HEK293 (cell line): Measurements from ENCODE around the gene LGI2.

Experiments
- CTCF ChIA-PET: fragments of 350-600 bp; formaldehyde crosslinking; extraction: SDS; loops from one replicate; lab custom pipeline; 2021; ENCODE audit warnings: antibody characterized with exemption; lab: Yijun Ruan, JAX
- POLR2A ChIA-PET: fragments of 300-600 bp; formaldehyde crosslinking; extraction: SDS; loops from one replicate; lab custom pipeline; 2020; ENCODE audit warnings: antibody characterized with exemption, inconsistent platforms; lab: Yijun Ruan, JAX
- H3K27ac ChIP-seq: fragments of 200-500 bp; sonication (Bioruptor generic); 2 replicates; pipeline ENCODE4 v1.5.1; 2014; ENCODE audit warnings: low read depth, low read length, control low read depth, inconsistent platforms; ENCODE audit errors: extremely low read depth
- H3K36me3 ChIP-seq, 2 experiments: fragments of 200-500 bp in 1 of 2; sonication (Bioruptor generic) in 1 of 2; 1 replicate in 1 of 2; 2 replicates in 1 of 2; pipeline ENCODE4 v1.5.1; 2014 to 2017; ENCODE audit warnings: inconsistent platforms in 2 of 2, low read length in 2 of 2; ENCODE audit not compliant: control insufficient read depth in 2 of 2, insufficient read depth in 1 of 2
- H3K4me1 ChIP-seq: fragments of 200-500 bp; sonication (Bioruptor generic); 2 replicates; pipeline ENCODE4 v1.5.1; 2014; ENCODE audit warnings: mild to moderate bottlenecking, low read length, inconsistent platforms; ENCODE audit not compliant: control insufficient read depth, insufficient read depth
- H3K4me3 ChIP-seq: 2 replicates; pipeline ENCODE4 v1.5.1; 2011; ENCODE audit warnings: low read depth, mild to moderate bottlenecking, control low read depth, low read length, moderate library complexity
- H3K9me3 ChIP-seq: fragments of 200-500 bp; sonication (Bioruptor generic); 2 replicates; pipeline ENCODE4 v1.5.1; 2014; ENCODE audit warnings: low read depth, low read length, inconsistent platforms; ENCODE audit not compliant: control insufficient read depth, insufficient read depth
- BCL11A ChIP-seq: fragments of 450-650 bp; formaldehyde crosslinking; IDR thresholded peaks from 2 replicates; pipeline ENCODE4 v1.5.1; 2016; ENCODE audit warnings: low read depth, missing biosample characterization, missing genetic modification characterization
- FEZF1 ChIP-seq: fragments of 450-650 bp; formaldehyde crosslinking; IDR thresholded peaks from 2 replicates; pipeline ENCODE4 v1.5.1; 2016; ENCODE audit warnings: missing biosample characterization, missing genetic modification characterization
- GLI2 ChIP-seq: fragments of 450-650 bp; formaldehyde crosslinking; IDR thresholded peaks from 2 replicates; pipeline ENCODE4; 2017; ENCODE audit warnings: missing biosample characterization, missing genetic modification characterization, low read depth, borderline replicate concordance
- SP2 ChIP-seq: fragments of 450-650 bp; formaldehyde crosslinking; IDR thresholded peaks from 2 replicates; pipeline ENCODE4 v1.5.1; 2016; ENCODE audit warnings: missing biosample characterization, missing genetic modification characterization
- SP7 ChIP-seq: fragments of 450-650 bp; formaldehyde crosslinking; IDR thresholded peaks from 2 replicates; pipeline ENCODE4 v1.5.1; 2016; ENCODE audit warnings: missing biosample characterization, missing genetic modification characterization
- ZBTB6 ChIP-seq: fragments of 450-650 bp; formaldehyde crosslinking; IDR thresholded peaks from 2 replicates; pipeline ENCODE4 v1.5.1; 2017; ENCODE audit warnings: missing biosample characterization, missing genetic modification characterization
- ZFP41 ChIP-seq: fragments of 450-650 bp; formaldehyde crosslinking; IDR thresholded peaks from 2 replicates; pipeline ENCODE4 v1.5.1; 2016; ENCODE audit warnings: missing biosample characterization, missing genetic modification characterization, borderline replicate concordance
- ZNF2 ChIP-seq: fragments of 450-650 bp; formaldehyde crosslinking; IDR thresholded peaks from 2 replicates; pipeline ENCODE4 v1.5.1; 2016; ENCODE audit warnings: missing biosample characterization, missing genetic modification characterization
- ZNF223 ChIP-seq: fragments of 450-650 bp; formaldehyde crosslinking; IDR thresholded peaks from 2 replicates; pipeline ENCODE4 v1.5.1; 2016; ENCODE audit warnings: missing biosample characterization, missing genetic modification characterization
- ZNF391 ChIP-seq: fragments of 450-650 bp; formaldehyde crosslinking; IDR thresholded peaks from 2 replicates; pipeline ENCODE4 v1.5.1; 2016; ENCODE audit warnings: low read depth, missing biosample characterization, missing genetic modification characterization, borderline replicate concordance
- ZNF394 ChIP-seq: fragments of 450-650 bp; formaldehyde crosslinking; IDR thresholded peaks from 2 replicates; pipeline ENCODE4 v1.5.1; 2016; ENCODE audit warnings: missing biosample characterization, missing genetic modification characterization, mild to moderate bottlenecking, moderate library complexity, borderline replicate concordance
- ZNF48 ChIP-seq: fragments of 450-650 bp; formaldehyde crosslinking; IDR thresholded peaks from 2 replicates; pipeline ENCODE4 v1.5.1; 2016; ENCODE audit warnings: missing biosample characterization, missing genetic modification characterization
- ZNF510 ChIP-seq: fragments of 450-650 bp; formaldehyde crosslinking; IDR thresholded peaks from 2 replicates; pipeline ENCODE4 v1.5.1; 2018; ENCODE audit warnings: mild to moderate bottlenecking, missing genetic modification characterization, missing biosample characterization; ENCODE audit not compliant: insufficient replicate concordance
- ZNF654 ChIP-seq: fragments of 450-650 bp; formaldehyde crosslinking; IDR thresholded peaks from 2 replicates; pipeline ENCODE4 v1.5.1; 2016; ENCODE audit warnings: low read depth, missing biosample characterization, missing genetic modification characterization
- ZNF707 ChIP-seq: fragments of 450-650 bp; formaldehyde crosslinking; IDR thresholded peaks from 2 replicates; pipeline ENCODE4 v1.5.1; 2016; ENCODE audit warnings: missing biosample characterization, missing genetic modification characterization
- ZSCAN16 ChIP-seq: fragments of 450-650 bp; formaldehyde crosslinking; IDR thresholded peaks from 2 replicates; pipeline ENCODE4 v1.5.1; 2016; ENCODE audit warnings: missing biosample characterization, missing genetic modification characterization
- ZSCAN23 ChIP-seq: fragments of 450-650 bp; formaldehyde crosslinking; IDR thresholded peaks from 2 replicates; pipeline ENCODE4 v1.5.1; 2016; ENCODE audit warnings: missing biosample characterization, missing genetic modification characterization
- TF ChIP-seq, protein P1 (sequence below): fragments of 450-650 bp; formaldehyde crosslinking; IDR thresholded peaks from 2 replicates; pipeline ENCODE4 v1.5.1; 2016; ENCODE audit warnings: missing biosample characterization, missing genetic modification characterization
- TF ChIP-seq, protein P2 (sequence below): fragments of 450-650 bp; formaldehyde crosslinking; IDR thresholded peaks from 2 replicates; pipeline ENCODE4 v1.5.1; 2016; ENCODE audit warnings: missing biosample characterization, missing genetic modification characterization

The LGI2 gene

DNA sequence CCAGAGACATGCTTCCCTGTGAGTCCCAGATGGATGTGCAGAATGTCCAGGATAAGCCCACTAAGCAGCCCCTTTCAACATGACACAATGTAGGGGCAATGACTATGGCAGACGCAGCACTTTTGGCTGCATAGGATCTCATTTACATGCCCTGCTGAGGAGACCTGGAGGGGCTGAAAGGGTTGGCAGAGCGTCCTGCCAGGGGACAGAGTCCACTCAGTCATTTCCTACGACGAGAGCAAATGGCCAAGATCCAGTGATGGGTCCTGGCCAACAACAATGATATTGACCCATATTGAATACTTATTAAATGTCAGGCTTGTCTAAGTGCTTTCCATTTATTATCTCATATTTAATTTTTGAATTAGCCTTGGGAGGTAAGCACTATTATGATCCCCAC, 41.4 kb downstream of the LGI2 start (continued):
- TF ChIP-seq ZBTB6 (tag by site-specific recombination) (no peak), ZNF223 (tag by site-specific recombination) (no peak), ZNF394 (tag by site-specific recombination) (no peak), ZNF510 (tag by site-specific recombination) (no peak)

- POLR2A ChIA-PET, result no interaction called here
- H3K9me3 ChIP-seq, result no peaks in the 10 kb centered on the region
- no peak overlapping the region for H3K4me3 ChIP-seq
- TF ChIP-seq FEZF1 (tag by site-specific recombination) (no peak), ZNF391 (tag by site-specific recombination) (no peak), ZFP41 (tag by site-specific recombination) (no peak), ZBTB6 (tag by site-specific recombination) (no peak), ZSCAN16 (no peak), ZNF48 (no peak), SP7 (tag by site-specific recombination) (no peak), ZNF707 (tag by site-specific recombination) (no peak), ZSCAN23 (no peak), BCL11A (tag by site-specific recombination) (no peak), SP2 (no peak), GLI2 (tag by site-specific recombination) (no peak), ZNF2 (tag by site-specific recombination) (peak; percentile 32; the same call in 1 of the 2 replicates), ZNF654 (tag by site-specific recombination) (peak; percentile 51)
- TF ChIP-seq, protein P1, sequence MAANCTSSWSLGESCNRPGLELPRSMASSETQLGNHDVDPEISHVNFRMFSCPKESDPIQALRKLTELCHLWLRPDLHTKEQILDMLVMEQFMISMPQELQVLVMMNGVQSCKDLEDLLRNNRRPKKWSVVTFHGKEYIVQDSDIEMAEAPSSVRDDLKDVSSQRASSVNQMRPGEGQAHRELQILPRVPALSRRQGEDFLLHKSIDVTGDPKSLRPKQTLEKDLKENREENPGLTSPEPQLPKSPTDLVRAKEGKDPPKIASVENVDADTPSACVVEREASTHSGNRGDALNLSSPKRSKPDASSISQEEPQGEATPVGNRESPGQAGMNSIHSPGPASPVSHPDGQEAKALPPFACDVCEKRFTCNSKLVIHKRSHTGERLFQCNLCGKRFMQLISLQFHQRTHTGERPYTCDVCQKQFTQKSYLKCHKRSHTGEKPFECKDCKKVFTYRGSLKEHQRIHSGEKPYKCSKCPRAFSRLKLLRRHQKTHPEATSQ (tag by site-specific recombination), result no peak
- TF ChIP-seq, protein P2, sequence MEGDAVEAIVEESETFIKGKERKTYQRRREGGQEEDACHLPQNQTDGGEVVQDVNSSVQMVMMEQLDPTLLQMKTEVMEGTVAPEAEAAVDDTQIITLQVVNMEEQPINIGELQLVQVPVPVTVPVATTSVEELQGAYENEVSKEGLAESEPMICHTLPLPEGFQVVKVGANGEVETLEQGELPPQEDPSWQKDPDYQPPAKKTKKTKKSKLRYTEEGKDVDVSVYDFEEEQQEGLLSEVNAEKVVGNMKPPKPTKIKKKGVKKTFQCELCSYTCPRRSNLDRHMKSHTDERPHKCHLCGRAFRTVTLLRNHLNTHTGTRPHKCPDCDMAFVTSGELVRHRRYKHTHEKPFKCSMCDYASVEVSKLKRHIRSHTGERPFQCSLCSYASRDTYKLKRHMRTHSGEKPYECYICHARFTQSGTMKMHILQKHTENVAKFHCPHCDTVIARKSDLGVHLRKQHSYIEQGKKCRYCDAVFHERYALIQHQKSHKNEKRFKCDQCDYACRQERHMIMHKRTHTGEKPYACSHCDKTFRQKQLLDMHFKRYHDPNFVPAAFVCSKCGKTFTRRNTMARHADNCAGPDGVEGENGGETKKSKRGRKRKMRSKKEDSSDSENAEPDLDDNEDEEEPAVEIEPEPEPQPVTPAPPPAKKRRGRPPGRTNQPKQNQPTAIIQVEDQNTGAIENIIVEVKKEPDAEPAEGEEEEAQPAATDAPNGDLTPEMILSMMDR (tag by site-specific recombination), result no peak
- H3K4me1 ChIP-seq, result no peaks in the 10 kb centered on the region
- CTCF ChIA-PET, result interaction anchor here (0.6 to 4.3 kb wide), 4 partner anchors 9 to 106 kb away, joined by 3 to 22 read pairs (median 5); no protein-coding TSS in a partner anchor
- H3K27ac ChIP-seq, result no peak overlapping the region
- H3K36me3 ChIP-seq, result no peaks in the 10 kb centered on the region
These were observed 42.0 kb downstream of the LGI2 start for GRCh38 chr4:24988776-24989175.
